Measurements from ENCODE around the gene NT5C. TPM values are rescaled to one million over a fixed set of nuclear protein-coding genes. Genes with fewer than 3 reads are reported as not detected.

Gene NT5C
- total RNA-seq, 1 donor from 2014 or later = 140 TPM

DNA sequence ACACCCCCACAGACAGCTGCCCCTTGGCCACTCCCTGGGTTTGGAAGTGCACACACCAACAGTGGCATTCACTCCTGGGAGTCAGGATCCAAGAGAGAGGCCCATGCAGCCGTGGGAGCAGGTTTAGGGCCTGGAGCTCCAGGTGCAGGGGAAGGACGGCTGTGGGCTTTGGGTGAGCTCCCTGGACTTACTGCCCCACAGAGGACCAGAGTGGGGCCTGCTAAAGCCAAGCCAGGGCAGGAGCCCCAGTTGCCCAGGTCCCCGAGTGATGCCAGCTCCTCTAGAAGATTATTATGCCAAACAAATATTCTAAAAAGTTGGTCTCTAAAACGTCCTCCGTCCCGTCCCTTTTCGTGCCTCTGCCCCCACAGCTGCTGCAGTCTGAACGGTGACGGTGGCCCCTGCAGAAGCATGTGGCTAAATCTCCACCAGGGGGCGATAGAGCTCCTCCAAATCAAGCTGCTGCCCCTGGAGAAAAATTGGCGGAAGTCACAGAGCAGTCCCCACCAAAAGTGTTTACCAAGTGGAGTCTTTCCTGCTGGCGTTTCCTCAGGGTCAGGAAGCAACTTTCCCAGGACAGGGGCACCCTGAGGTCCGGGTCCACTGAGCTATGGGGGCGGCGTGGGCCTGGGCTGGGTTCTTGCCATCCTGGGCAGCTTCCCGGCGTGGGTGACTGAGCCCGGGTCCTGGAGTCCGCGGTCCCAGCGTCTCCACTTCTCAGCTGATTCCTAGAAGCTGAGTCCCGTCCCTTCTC, 17.6 kb downstream of the NT5C start:
- peak overlapping the region; percentile 55 for H3K4me3 ChIP-seq (ENCODE audit: low read depth, low read length)
- peak; percentile 42 for DNase-seq (ENCODE audit: low read depth)
- peak; percentile 96 for TF ChIP-seq CTCF (conservative IDR thresholded peaks at IDR 0.05; ENCODE audit: low read depth, low read length)

DNA sequence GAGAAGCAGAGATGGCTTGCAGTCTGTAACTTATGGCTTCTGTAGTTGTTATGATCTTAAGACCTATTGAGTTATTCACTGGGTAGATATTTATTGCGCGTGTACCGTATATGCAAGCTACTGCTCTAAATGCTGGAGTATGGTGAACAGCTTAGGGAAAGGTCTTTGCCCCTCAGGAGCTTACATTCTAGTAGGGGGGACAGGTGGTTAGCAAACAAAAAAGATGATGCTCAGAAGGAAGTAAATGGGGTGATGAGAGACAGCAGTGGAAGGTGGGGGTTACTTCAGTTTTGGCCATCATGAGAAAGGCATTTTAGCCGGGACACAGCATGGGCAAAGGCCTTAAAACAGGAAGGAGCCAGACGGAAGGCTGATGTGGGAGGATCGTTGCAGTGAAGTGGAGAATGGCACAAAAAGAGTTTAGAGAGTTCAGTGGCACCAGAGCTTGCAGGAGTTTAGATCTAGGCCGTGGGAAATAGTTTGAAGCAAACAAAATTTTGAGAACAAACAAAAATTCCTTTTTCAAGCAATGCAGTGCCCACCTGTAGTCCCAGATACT, 19.7 kb downstream of the NT5C start:
- no peak for DNase-seq (ENCODE audit: low read depth)
- TF ChIP-seq CTCF (conservative IDR thresholded peaks at IDR 0.05; ENCODE audit: low read depth, low read length) = no peak
- H3K4me3 ChIP-seq (ENCODE audit: low read depth, low read length) = peak overlapping the region; percentile 24

DNA sequence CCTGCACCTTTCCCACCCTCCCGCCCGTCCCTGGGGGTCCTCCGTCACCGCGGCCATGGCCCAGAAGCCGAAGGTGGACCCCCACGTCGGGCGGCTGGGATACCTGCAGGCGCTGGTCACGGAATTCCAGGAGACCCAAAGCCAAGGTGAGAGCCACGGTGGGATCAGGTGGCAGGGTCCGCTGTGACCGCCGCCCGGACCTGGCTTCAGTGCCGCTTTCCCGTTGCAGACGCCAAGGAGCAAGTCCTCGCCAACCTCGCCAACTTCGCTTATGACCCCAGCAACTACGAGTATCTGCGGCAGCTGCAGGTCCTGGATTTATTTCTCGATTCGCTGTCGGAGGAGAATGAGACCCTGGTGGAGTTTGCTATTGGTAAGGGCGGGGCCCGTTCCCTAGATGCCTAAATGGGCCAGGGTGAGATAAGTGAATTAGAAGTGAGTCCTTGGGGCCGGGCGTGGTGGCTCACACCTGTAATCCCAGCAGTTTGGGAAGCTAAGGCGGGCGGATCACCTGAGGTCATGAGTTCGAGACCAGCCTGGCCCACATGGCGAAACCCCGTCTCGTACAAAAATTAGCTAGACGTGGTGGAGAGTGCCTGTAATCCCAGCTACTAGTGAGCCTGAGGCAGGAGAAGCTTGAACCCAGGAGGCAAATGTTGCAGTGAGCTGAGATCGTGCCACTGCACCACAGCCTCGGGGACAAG, 21.2 kb downstream of the NT5C start:
- TF ChIP-seq CTCF (conservative IDR thresholded peaks at IDR 0.05; ENCODE audit: low read depth, low read length) = no peak
- peak overlapping the region; percentile 71 for H3K4me3 ChIP-seq (ENCODE audit: low read depth, low read length)
- DNase-seq (ENCODE audit: low read depth) = no peak

DNA sequence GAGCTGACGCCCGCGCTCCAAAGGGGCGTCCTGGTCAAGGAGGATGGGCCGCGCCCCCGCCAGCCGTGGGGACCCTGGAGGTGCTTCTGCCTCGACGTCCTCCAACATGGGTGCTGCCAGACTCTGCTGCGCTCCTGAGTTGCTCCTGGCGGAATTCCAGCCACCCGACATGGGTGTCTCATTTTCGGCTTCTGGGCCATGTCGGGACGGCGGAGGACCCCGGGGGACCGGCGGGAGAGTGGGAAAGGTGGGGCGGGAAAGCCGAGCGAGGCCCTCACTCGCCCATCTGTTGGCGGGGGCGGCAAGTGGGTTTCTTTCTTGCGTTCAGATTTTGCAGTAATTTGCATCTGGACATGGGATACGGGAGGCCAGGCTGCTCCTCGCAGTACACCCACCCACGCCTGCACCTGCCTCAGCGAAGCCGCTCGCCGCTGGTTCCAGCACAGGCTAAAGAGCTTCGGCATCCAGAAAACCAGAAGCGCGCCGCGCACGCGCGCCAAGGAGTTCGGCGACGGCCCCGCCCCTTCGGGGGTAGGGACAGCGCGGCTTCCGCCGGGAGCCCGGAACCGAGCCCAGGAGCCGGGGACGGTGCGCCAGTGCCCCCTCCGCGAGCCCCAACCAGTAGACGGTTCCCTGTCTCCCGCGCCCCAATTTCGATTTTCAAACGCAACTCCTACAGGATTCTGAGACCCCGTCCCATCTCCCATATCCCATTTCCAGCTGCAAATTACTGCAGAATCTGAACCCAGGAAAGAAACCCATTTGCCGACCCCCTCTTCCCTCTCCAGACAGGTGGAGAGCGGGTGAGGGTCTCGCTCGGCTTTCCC, 21.9 kb downstream of the NT5C start, which contains the start of gene ARMC7:
Gene ARMC7 (plus strand): TSS at position 563 of the 827 bp plus-strand sequence. CDS start 320 bp downstream, outside the sequence.
- no peak for TF ChIP-seq CTCF (conservative IDR thresholded peaks at IDR 0.05; ENCODE audit: low read depth, low read length)
- H3K4me3 ChIP-seq (ENCODE audit: low read depth, low read length) = peak within 1 kb of the TSS; percentile 71
- DNase-seq (ENCODE audit: low read depth) = no peak

GRCh38 chr17:75109046-75109406, 22.5 kb downstream of the NT5C start:
- DNase-seq (ENCODE audit: low read depth) = no peak
- peak overlapping the region; percentile 71 for H3K4me3 ChIP-seq (ENCODE audit: low read depth, low read length)
- TF ChIP-seq CTCF (conservative IDR thresholded peaks at IDR 0.05; ENCODE audit: low read depth, low read length) = no peak

- DNase-seq (ENCODE audit: low read depth) = no peak
- TF ChIP-seq CTCF (conservative IDR thresholded peaks at IDR 0.05; ENCODE audit: low read depth, low read length) = no peak
Observed at GRCh38 chr17:75108193-75108592, 23.3 kb downstream of the NT5C start.

More at GRCh38 chr17:75108193-75108592, 23.3 kb downstream of the NT5C start:
- H3K4me3 ChIP-seq (ENCODE audit: low read depth, low read length) = no peak overlapping the region
